Measurements from ENCODE around the gene UBA5.

The UBA5 gene

GRCh38 chr3:132722165-132723023 lies 62.3 kb downstream of the UBA5 start, which contains the start of gene NPHP3:
TSS of gene NPHP3 (minus strand) at chr3:132722409. CDS start at chr3:132722355, 54 bp downstream.
- DNase-seq: peak; percentile 88

- no peak for DNase-seq
Measured at GRCh38 chr3:132723024-132723950, 63.2 kb downstream of the UBA5 start.

DNA sequence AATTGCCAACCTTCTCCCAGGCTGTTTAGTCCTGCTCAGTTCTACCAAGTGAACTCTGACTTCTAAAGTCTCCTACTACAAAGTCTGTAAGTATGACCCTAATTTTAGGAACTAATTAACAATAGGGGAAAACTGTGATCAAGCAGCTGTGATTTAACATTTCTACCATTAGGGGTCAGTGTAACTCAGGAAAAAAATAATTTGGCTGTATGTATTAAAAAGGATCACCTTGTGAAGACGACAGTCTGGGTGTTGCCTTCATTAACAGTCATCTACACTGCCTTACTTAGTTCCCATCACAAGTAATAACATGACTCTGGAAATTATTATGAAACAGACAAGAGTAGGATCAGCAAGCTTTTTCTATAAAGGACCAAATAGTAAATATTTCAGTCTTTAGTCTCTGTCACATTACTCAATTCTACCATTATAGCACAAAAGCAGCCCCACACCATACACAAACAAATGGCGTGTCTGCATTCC lies 66.3 kb downstream of the UBA5 start:
- DNase-seq: peak; percentile 75

All from hematopoietic multipotent progenitor cell treated with erythropoietin and hydrocortisone succinate and interleukin-3 and kit ligand, for 8 days (in vitro differentiated cells).